HL-60/S4 treated with phorbol 12-myristate 13-acetate at 8.2 ng/mL for 4 days and 3 days (cell line): Measurements from ENCODE around the gene TTC36.
"Not testable (repeated sequence)": the region's sequence is repeated elsewhere in the genome, so short reads cannot be mapped to it uniquely, and the experiment has no call there.

Experiments
- in situ Hi-C: fragments of 300-500 bp; cut with MboI; formaldehyde crosslinking; loops from 2 replicates; pipeline ENCODE4 v1.15.0; 2022; ENCODE audit warnings: low sequenced_read_pairs

The TTC36 gene

GRCh38 chr11:118527109-118527508 lies at the start of gene TTC36:
Gene TTC36, plus strand, starts transcription at chr11:118527474. Its CDS starts 21 bp downstream, at chr11:118527495.
- in situ Hi-C loops: no loop called here

GRCh38 chr11:118481238-118481637 lies 46.0 kb upstream of the TTC36 start:
- in situ Hi-C loops: not testable (repeated sequence)

- in situ Hi-C loops: no loop called here
Observed at GRCh38 chr11:118484405-118484804, 42.9 kb upstream of the TTC36 start.

- in situ Hi-C loops: no loop called here
Observed at GRCh38 chr11:118485273-118485672, 42.0 kb upstream of the TTC36 start.

- in situ Hi-C loops: no loop called here
Observed at GRCh38 chr11:118488480-118489109, 38.7 kb upstream of the TTC36 start.

GRCh38 chr11:118491041-118491440 lies 36.2 kb upstream of the TTC36 start:
- in situ Hi-C loops: loop anchor here (10.0 kb wide), 1 partner anchor 96 kb away; no protein-coding TSS in a partner anchor

- in situ Hi-C loops: loop anchor here (10.0 kb wide), 1 partner anchor 103 kb away; no protein-coding TSS in a partner anchor
Observed at GRCh38 chr11:118497831-118498230, 29.4 kb upstream of the TTC36 start.

GRCh38 chr11:118503216-118503615 lies 24.1 kb upstream of the TTC36 start:
- in situ Hi-C loops: loop anchor here (10.0 kb wide), 1 partner anchor 128 kb away; no protein-coding TSS in a partner anchor

- in situ Hi-C loops: no loop called here
Observed at GRCh38 chr11:118511601-118512000, 15.7 kb upstream of the TTC36 start.

- in situ Hi-C loops: no loop called here
Observed at GRCh38 chr11:118514103-118514502, 13.2 kb upstream of the TTC36 start.

GRCh38 chr11:118519549-118519948 lies 7.7 kb upstream of the TTC36 start:
- in situ Hi-C loops: no loop called here

- in situ Hi-C loops: no loop called here
Observed at GRCh38 chr11:118521892-118522311, 5.4 kb upstream of the TTC36 start.

- in situ Hi-C loops: no loop called here
Observed at GRCh38 chr11:118522571-118523072, 4.7 kb upstream of the TTC36 start.

GRCh38 chr11:118524356-118524755 lies 2.9 kb upstream of the TTC36 start:
- in situ Hi-C loops: no loop called here

GRCh38 chr11:118524757-118525470 lies 2.4 kb upstream of the TTC36 start:
- in situ Hi-C loops: no loop called here

- in situ Hi-C loops: no loop called here
Observed at GRCh38 chr11:118526688-118527087, 586 bp upstream of the TTC36 start.

GRCh38 chr11:118528511-118528910 lies 1.2 kb downstream of the TTC36 start:
- in situ Hi-C loops: no loop called here

- in situ Hi-C loops: no loop called here
Observed at GRCh38 chr11:118529584-118530175, 2.4 kb downstream of the TTC36 start.

- in situ Hi-C loops: no loop called here
Observed at GRCh38 chr11:118530180-118530682, 3.0 kb downstream of the TTC36 start.

GRCh38 chr11:118530683-118531596 lies 3.7 kb downstream of the TTC36 start, which contains the start of gene TMEM25:
Gene TMEM25, plus strand, starts transcription at chr11:118531192. Its CDS starts 610 bp downstream, at chr11:118531802.
- in situ Hi-C loops: no loop called here
